GF-D8 (cell line): ENCODE data around the gene MPHOSPH9.

Experiments used
- DNase-seq: peaks from one replicate; lab custom pipeline; 2025; lab: John Stamatoyannopoulos, UW

MPHOSPH9 gene, protein sequence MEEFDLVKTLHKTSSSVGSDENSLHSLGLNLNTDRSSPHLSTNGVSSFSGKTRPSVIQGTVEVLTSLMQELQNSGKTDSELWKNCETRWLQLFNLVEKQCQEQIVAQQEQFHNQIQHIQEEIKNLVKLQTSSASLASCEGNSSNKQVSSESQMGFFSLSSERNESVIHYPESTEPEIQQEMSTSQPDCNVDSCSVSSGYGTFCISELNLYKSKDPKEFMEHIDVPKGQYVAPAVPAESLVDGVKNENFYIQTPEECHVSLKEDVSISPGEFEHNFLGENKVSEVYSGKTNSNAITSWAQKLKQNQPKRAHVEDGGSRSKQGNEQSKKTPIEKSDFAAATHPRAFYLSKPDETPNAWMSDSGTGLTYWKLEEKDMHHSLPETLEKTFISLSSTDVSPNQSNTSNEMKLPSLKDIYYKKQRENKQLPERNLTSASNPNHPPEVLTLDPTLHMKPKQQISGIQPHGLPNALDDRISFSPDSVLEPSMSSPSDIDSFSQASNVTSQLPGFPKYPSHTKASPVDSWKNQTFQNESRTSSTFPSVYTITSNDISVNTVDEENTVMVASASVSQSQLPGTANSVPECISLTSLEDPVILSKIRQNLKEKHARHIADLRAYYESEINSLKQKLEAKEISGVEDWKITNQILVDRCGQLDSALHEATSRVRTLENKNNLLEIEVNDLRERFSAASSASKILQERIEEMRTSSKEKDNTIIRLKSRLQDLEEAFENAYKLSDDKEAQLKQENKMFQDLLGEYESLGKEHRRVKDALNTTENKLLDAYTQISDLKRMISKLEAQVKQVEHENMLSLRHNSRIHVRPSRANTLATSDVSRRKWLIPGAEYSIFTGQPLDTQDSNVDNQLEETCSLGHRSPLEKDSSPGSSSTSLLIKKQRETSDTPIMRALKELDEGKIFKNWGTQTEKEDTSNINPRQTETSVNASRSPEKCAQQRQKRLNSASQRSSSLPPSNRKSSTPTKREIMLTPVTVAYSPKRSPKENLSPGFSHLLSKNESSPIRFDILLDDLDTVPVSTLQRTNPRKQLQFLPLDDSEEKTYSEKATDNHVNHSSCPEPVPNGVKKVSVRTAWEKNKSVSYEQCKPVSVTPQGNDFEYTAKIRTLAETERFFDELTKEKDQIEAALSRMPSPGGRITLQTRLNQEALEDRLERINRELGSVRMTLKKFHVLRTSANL

DNA sequence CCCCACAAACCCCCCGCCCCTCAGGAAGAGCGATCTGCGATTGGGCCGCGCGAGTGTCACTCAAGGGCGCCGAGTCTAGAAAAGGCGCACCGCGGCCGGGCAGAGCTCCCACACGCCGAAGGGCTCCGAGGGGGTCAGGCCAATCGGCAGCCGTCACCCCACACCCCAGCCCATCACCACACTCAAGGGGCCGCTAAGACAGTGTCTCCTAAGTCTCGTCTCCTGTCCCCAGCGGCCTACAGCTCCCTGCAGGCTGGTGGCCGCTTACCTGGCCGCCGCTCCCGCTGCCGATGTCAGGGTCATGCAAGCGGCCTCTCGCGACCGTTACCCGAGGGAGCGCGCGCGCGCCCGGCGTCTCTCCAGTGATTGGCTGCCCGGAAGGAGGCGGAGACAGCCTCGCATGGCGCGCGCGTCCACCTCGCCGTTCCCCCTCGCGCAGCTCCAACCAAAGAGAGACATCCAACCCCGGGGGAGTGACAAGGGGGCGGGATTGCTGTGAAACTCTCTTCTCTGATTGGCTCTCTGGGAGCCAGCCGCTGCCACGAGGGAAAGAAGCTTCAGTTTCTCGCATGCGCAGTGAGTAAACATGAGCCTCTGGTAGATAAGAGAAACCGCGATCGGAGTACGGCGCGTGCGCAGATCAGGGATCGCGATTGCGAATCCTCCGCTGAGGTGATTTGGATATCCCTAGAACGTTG, at the start of gene MPHOSPH9, which contains the start of gene MTRFR:
TSS of gene MPHOSPH9 (minus strand) at position 335 of the 698 bp plus-strand sequence. CDS start 2,777 bp downstream, outside the sequence.
TSS of gene MTRFR (plus strand) at position 630 of the 698 bp plus-strand sequence. CDS start 20,239 bp downstream, outside the sequence.
- DNase-seq: peak; percentile 99

DNA sequence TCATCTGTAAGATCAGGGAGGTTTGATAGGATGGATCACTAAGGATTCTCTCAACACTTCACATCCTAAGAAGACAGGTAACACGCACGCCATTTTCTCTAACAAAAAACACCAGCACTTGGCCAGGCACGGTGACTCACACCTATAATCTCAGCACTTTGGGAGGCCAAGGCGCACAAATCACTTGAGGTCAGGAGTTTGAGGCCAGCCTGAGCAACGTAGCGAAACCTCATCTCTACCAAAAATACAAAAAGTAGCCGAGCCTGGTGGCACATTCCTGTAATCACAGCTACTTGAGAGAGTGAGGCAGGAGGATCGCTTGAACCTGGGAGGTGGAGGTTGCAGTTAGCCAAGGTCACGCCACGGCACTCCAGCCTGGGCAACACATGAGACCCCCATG, 49.2 kb upstream of the MPHOSPH9 start:
- DNase-seq: no peak

DNA sequence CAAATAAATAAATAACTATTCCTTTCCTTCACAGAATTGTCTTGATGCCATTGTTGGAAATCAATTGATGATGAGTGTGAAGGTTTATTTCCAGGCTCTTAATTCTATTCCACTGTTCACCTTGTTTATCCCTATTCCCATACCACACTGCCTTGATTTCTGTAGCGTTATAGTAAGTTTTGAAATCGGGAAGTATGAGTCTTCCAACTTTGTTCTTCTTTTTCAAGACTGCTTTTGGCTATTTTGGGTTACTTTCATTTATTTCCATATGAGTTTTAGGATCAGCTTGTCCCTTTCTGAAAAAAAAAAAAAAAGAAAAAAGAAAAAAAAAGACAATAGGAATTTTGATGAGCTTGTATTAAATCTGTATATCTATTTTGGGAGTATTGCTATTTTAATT, 48.0 kb upstream of the MPHOSPH9 start:
- DNase-seq: no peak

DNA sequence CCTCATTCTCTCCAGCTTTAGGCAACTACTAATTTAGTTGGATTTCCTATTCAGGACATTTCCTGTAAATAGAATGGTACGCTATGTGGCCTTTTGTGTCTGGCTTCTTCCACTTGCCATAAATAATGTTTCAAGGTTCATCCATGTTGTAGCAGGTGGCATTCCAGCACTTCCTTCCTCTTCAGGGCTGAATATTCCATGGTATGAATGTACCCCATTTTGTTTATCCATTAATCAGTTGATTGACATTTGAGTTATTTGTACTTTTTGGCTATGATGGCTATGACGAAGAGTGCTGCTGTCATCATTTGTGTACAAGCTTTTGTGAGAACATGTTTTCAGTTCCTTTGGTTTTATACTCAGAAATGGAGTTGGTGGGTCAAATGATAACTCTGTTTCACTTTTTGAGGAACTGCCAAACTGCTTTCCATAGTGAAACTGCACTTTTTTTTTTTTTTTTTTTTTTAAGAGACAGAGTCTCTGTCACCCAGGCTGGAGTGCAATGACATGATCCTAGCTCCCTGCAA, 45.2 kb upstream of the MPHOSPH9 start:
- DNase-seq: no peak

DNA sequence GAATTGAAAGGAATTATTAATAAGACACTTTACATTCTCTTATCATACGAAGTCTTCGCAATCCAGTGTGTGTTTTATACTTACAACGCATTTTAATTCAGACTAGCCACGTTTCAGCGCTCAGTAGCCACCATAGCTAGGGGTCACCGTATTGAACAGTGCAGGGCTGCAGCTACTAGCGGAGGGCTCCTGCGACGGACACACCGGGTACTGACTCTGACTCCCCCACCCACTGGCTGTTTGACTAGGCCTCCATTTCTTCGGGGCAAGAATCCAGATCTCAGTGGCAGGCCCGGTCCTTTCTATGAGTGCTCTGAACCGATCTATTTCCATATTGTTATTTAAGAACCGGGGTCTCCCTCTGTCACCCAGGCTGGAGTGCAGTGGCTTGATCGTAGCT, 40.2 kb upstream of the MPHOSPH9 start:
- DNase-seq: no peak

DNA sequence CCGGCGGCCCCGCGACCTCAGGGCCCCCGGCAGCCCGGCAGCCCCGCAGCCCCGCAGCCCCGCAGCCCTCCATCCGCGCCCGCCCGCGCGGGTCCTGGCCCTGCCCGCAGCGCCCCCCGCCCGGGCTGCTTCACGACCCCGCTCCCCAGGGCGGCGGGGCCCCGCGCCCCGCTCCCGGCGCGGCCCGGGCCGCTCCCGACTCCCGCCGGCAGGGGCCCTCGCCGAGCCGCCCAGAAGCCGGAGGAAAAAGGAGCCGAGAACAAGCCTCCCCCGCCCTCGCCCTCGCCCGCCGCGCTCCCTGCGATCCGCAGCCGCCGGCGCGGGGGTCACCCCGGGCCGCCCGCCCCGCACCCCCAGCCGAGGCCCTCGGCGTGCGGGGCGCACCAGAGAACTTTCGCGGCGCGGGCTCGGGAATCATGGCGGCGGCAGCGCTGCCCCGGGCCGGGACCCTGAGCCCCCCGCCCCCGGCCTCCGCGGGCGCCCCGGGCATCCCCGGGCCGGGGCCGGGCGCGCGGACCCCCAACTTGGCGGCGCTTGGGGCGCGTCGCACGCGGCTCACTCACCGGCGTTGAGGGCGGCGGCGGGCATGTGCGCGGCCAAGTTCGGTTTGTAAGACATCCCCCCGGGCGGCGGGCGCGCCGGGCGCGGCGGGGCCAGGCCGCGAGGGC, 38.2 kb upstream of the MPHOSPH9 start:
- DNase-seq: no peak

DNA sequence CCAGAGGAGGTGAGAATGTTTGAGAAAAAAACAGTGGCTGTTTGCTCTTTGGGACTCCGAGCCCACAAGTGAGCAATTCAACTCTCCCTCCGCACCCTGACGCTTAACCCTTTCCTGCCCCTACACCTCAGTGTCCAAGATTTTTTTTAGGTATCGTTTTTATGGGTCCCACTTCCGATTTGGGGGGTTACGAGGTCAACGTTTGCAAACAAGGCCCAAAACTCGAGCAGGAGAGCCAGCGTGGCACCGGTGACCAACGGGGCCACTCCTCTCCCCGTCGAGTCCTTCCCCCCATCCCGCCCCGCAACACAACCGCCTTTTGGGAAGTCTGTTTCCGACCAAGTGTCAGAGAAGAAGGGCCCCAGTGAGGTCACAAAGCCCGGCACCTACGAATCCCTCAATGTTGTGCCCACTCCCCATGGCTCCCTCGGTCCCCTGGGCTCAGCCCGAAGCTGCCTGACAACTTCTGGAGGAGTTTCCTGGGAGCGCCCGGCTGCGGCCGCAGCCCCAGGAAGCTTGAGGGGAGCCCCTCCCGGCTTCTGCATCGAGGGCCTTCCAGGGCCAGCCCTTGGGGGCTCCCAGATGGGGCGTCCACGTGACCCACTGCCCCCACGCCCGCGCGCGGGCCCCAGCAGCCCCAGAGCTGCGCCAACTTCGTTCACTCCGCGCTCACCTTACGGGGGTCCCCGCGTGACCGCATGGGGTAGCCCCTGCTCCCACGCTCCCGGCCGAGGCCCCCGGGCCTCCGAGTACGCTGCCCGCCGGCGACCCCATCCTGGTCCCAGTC, 37.5 kb upstream of the MPHOSPH9 start:
- no peak for DNase-seq

DNA sequence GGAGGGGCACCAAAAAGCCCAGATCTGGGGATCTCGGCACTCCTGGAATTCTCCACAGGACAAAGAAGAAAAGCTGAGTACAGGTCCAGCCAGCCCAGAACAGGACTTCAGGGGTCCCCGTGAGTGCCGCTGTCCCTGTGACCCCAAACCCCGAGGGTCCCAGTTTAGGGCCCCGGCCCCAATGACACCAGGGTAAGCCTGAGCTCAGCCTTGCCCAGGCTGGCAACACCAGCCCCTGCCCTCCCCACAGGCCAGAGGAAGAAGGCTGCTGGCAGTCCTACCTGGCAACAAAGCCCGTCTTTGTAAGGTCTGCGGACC, 36.9 kb upstream of the MPHOSPH9 start:
- DNase-seq: no peak

DNA sequence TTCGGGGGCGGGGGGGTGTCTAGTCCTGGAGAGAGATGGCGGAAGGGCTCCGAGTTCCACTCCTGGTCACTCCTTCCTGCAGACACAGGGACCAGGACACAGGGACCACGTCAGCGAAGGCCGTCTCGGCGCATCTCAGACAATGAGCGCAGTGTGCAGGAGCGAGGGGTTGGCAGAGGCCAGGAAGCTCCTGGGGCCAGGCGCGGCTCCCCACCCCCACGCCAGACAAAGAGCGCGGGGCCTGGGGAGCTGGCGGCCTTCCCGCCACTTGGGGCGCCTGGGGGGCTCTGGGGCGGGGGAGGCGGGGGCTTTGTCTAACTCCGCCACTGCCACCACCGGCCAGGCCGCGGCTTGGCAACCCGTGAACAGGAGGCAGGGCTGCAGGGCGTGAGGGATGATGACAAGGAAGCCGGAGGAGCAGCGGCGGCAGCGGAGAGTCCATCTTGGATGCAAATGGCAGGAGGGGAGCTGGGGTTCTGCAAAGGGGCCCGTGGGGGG, 36.5 kb upstream of the MPHOSPH9 start:
- DNase-seq: peak; percentile 51

DNA sequence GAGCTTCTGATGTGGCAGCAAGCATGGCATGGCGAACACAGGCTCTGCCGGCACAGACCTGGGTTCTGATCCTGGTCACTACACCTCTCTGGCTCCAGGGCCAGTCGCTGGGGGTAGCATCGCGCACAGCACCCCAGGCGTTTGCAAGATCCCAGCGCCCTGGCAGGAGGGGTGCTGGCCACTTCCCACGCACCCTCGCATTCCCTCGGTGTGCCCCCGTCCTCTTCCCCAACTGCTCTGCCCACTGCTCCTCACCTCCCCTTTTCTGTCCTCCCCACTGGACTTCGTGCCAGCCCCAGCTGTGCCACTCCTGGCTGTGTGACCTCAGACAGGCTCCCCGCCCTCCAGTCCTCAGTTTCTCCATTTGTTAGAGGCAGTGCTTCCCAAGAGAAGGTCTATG, 35.9 kb upstream of the MPHOSPH9 start:
- no peak for DNase-seq

DNA sequence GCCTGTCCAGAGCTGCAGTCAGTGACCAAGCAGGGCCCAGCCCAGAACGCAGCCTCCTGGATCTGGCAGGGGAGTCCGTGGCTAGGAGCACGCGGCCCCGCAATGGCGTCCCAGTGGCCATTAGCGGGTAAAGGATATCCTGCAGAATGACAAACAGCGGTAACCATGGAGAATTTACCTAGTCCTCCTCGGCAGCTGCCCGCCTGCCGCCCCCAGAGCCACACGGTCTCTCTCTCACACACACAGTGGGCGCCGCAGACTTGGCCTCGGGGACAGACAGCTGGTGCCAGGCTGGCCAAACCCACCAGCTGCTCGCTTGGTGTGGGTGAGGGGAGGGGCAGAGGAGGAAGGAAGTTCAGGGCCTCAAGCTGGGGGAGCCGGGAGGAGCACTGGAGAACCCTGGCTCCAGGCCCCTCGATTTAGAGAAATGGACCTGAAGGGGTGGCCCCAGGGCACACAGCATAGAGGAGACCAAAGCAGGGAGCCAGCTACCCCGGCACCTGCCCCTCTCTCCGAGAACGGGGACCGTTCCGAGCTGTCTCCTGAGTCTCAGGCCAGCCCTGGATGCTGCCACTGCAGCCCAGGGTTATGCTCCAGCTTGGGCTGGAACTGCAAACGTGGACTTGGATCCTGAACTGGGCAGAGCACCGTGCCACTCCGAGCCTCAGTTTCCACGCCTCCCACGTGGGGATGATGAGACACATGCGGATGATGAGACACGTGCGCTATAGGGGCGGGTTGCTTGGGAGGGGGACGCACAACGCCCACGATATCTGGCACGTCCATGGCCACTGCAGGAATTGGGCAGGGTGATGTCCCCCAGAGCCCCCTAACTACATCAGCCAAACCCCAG, 35.3 kb upstream of the MPHOSPH9 start:
- DNase-seq: peak; percentile 64

DNA sequence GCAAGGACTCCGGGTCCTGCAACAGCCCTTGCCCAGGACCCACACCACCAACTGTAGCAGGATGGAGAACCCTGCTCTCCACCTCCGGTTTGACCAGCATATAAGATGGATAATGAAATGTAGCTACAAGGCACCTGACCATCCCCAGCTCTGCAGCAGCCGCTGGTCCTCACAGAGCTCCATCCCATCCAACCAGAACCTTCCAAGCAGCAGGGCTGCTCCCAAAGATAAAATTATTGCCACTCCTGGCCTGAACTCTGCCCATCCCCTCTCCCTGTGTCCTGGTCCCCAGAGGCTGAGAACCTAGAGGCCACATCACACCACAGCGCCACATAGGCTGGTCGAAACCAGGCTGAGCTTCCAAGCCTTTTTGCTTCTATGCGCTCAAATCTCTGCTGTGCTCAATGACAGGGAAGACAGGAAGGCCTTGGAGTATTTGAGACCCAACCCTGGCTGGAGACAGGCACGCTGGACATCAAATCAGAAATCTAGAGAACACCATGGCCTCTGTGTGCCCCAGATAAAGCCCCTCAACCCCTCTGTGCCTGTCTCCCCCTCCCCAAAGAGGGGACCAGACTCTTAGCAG, 34.5 kb upstream of the MPHOSPH9 start:
- no peak for DNase-seq

DNA sequence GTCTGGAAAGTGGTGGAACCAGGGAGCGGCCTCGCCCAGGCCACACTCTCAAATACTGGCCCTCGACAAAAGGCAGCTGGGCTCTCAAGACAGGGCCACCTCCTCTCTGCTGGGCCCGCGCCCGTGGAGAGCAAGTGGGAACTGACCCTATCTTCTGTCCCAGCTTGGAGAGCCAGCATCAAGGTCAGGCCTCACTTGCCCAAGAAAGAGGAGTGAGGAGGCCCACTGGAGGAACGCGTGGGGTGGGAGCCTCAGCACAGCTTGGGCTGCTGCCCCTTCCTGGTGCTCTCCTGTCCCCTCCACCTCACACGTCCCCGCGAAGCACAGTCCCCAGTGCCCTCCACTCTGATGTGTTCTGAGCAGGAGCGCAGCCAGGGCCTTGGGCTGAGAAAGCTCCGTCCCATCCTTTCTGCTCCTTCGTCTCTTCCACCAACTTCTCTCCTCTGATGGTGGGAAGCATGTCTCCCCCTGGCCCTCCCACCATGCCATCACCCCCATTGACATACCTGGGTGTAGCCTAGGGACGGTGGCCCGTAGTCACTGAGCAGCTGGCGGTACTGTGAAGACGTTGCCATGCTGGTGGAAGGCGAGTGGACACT, 33.8 kb upstream of the MPHOSPH9 start:
- no peak for DNase-seq

DNA sequence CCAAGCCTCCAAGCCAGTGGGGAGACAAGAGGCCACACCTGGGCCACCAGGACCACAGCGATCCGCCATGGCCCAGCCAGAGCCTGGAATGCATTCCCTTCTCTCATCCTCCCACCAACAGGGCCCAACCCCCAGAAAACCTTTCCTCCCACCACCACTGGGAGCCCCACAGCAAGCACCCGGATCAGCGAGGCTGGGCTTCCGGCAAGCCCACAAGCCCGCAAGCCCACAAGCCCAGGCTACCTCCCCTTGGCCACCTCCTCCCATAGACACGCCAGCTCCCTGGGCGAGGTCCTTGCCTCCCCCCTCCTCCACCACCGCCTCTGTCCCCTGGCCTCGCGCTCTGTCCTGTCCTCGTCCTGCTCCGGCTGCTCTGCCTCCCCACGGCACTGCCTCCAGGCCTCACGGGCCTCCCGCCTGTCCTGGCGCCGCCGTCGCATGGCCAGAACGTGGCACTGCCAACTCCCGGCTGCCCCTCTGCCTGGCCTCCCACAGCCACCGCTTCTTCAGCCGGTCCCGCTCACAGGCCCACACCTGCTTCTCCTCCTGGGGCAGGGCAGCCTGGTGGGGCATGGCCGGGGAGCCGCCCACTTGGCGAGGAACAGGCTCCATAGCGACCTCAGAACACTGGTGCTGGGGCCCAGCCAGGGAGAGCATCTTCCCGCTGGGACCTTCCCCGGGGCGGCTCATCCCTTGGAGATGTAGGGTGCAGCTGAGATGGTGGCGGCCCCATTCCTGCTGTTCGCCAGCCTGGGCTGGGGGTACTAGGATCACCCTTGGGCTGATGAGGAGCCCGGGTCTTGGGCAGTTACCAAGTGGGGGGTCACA, 33.1 kb upstream of the MPHOSPH9 start:
- DNase-seq: no peak

DNA sequence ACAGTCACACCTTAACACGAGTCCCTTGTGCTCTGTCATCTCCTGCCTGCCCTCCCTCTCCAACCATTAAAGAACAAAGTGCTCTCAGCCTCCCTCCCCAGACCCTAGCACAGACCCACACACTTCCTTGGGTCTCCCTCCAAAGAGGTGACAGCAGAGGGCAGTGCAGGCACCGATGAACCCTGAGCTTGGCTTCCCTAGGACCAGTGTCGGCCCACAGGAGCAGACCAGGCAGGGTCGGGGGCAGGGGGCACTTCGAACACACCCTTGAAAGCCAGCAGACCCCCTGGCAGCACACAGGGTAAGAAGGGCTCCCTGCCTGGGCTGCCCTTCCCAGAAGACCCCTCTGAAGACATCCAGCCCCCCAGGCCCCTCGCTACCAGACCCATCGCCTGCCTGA, 31.7 kb upstream of the MPHOSPH9 start:
- no peak for DNase-seq

DNA sequence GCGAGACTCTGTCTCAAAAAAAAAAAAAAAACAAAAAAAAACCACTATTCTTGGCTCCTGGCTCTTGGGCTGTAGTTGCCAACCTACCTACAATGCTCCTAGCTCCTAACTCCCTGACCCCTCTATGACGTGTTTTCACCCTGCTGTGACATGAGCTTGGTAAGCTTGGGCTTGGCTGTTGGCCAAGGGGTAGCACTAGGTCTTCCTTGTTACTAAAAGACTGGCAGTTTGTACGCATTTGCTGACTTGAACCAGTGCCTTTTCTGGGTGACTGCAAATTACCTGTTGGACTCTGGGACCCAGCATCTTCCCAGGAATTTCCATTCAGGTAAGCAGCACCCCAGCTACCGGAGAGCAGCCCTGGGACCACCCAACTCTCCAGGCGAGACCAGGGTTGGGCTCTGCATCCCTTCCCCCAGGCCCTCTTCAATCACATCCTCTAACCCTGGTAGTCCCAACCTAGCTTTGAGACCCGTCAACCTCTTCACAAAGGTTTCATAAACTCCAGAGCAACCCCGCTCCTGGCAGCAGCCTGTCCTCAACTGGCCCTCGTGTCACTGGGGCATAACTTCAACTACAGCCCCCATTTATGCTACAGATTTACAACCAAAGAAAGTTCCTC, 30.4 kb upstream of the MPHOSPH9 start:
- no peak for DNase-seq

DNA sequence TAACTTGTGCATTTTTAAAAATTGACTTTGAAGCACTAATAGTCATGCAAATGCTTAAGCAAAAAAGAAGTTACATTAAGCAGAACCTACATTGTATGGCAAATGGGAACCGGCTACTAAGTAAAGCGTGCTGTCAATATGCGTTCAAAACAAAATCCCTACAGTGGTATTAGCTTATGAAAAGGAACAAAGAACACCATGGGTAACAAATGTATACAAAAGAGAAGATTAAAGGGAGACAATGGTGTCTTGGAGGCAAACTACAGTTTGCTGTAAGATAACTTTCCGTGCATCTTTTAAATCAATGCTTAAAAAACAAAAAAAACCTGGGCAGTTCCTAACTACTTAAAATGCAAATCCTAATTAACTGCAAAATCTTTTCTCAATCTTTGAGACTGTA, 28.3 kb upstream of the MPHOSPH9 start:
- no peak for DNase-seq
